Bronchial epithelial cell (primary cell): ENCODE results near the gene MDFIC2. TPM values are rescaled to one million over a fixed set of nuclear protein-coding genes. Genes with fewer than 3 reads are reported as not detected.

Experiments
- DNase-seq: peaks from one replicate; pipeline ENCODE4 v3.0.0-alpha.2; 2010; ENCODE audit warnings: low read depth
- FAIRE-seq: peaks from 2 replicates; lab custom pipeline; 2011; peaks lifted over from hg19 to GRCh38; lab: Jason Lieb, UNC
- H3K27me3 ChIP-seq: 2 replicates; pipeline ENCODE4 v1.5.1; 2011; ENCODE audit warnings: low read length; ENCODE audit not compliant: control insufficient read depth, insufficient read depth
- H3K36me3 ChIP-seq: 2 replicates; pipeline ENCODE4 v1.5.1; 2011; ENCODE audit warnings: low read length; ENCODE audit not compliant: control insufficient read depth, insufficient read depth
- H3K4me3 ChIP-seq: 2 replicates; pipeline ENCODE4 v1.5.1; 2011; ENCODE audit warnings: mild to moderate bottlenecking, low read depth, low read length, control low read depth
- total RNA-seq: library from RNA; depleted of rRNA; stranded (reverse); fragments of >200 nt; gene quantifications from 2 replicates; pipeline ENCODE4 v1.2.1, GENCODE V29; 2014
- TF ChIP-seq, protein P1 (sequence below): IDR thresholded peaks from 2 replicates; pipeline ENCODE4 v1.5.1; 2011; ENCODE audit warnings: mild to moderate bottlenecking, moderate library complexity, low read length, control low read depth, inconsistent platforms; ENCODE audit not compliant: insufficient read depth, severe bottlenecking

Gene MDFIC2
- total RNA-seq, 1 donor from 2014 or later: not detected

DNA sequence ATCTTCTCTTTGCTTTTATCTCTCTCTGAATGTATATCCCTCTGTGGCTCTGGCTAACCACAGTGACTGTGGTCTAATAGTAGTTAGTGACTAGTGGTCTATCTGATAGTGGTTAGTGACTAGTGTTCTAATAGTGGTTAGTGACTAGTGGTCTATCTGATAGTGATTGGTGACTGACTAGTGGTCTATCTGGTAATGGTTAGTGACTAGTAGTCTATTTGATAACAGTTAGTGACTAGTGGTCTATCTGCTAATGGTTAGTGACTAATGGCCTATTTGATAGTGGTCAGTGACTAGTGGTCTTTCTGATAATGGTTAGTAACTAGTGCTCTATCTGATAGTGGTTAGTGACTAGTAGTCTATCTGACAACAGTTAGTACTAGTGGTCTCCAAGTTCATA lies 110.5 kb downstream of the MDFIC2 start:
- no peak for FAIRE-seq
- Histone ChIP-seq H3K36me3 (no peaks in the 10 kb centered on the region), H3K27me3 (no peaks in the 10 kb centered on the region), H3K4me3 (no peak overlapping the region)
- TF ChIP-seq, protein P1, sequence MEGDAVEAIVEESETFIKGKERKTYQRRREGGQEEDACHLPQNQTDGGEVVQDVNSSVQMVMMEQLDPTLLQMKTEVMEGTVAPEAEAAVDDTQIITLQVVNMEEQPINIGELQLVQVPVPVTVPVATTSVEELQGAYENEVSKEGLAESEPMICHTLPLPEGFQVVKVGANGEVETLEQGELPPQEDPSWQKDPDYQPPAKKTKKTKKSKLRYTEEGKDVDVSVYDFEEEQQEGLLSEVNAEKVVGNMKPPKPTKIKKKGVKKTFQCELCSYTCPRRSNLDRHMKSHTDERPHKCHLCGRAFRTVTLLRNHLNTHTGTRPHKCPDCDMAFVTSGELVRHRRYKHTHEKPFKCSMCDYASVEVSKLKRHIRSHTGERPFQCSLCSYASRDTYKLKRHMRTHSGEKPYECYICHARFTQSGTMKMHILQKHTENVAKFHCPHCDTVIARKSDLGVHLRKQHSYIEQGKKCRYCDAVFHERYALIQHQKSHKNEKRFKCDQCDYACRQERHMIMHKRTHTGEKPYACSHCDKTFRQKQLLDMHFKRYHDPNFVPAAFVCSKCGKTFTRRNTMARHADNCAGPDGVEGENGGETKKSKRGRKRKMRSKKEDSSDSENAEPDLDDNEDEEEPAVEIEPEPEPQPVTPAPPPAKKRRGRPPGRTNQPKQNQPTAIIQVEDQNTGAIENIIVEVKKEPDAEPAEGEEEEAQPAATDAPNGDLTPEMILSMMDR: no peak
- DNase-seq: no peak

DNA sequence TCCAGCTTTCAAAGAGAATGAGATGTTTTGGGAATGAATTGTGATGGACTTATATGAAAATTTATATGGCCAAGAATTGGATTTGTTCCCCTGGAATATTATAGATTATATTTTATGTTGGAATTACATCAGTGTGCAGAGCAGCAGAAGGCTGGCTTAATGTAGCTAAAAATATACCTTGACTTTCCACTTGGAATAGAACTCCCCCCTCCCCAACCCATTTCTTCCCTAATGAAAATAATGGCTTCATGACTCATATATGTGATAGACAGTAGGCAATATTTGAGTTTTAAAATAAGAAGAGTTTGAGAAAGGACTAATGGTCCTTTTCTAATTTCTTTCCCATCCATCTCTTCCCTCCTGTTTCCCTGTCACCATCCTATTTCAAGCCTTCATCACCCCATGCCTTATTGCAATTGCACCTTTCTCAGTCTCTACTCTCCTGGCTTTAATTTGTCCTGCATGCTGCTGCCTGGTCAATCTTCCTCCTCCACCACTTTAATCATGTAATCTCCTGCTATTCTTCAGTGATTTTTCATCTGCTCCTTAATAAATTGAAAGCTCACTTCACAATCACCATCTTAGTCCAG lies 122.5 kb downstream of the MDFIC2 start:
- Histone ChIP-seq H3K27me3 (no peaks in the 10 kb centered on the region), H3K4me3 (no peak overlapping the region), H3K36me3 (no peaks in the 10 kb centered on the region)
- DNase-seq (no peak), FAIRE-seq (no peak)
- TF ChIP-seq, protein P1: no peak

DNA sequence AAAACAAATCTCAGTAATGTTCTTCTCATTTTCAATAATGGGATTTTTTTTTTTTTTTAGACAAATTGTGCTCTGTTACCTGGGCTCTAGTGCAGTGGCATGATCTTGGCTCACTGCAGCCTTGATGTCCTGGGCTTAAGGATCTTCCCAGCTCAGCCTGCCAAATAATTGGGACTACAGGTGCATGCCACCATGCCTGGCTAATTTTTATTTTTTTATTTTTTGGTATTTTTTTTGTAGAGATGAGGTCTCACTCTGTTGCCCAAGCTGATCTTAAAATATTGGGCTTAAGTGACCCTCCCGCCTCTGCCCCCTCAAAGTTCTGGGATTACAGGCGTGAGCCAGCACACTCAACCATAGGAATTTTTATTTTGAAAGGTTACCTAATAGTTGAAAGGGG lies 126.2 kb downstream of the MDFIC2 start:
- Histone ChIP-seq H3K36me3 (no peaks in the 10 kb centered on the region), H3K27me3 (no peaks in the 10 kb centered on the region), H3K4me3 (no peak overlapping the region)
- DNase-seq (no peak), FAIRE-seq (no peak)
- TF ChIP-seq, protein P1: no peak

DNA sequence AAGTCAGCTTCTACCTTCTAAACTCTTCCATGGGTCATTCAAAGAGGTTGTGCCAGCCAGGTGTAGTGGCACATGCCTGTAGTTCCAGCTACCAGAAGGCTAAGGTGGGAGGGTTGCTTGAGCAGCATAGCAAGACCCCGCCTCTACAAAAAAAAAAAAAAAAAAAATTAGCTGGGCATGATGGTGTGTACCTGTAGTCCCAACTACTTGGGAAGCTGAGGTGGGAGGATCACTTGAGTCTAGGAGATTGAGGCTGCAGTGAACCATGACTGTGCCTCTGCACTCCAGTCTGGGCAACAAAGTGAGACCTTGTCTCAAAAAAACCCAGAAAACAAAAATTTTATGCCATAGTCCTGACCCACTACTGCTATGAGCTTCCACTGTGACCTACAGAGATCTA lies 126.8 kb downstream of the MDFIC2 start:
- TF ChIP-seq, protein P1: no peak
- DNase-seq (no peak), FAIRE-seq (no peak)
- Histone ChIP-seq H3K27me3 (no peaks in the 10 kb centered on the region), H3K36me3 (no peaks in the 10 kb centered on the region), H3K4me3 (no peak overlapping the region)

DNA sequence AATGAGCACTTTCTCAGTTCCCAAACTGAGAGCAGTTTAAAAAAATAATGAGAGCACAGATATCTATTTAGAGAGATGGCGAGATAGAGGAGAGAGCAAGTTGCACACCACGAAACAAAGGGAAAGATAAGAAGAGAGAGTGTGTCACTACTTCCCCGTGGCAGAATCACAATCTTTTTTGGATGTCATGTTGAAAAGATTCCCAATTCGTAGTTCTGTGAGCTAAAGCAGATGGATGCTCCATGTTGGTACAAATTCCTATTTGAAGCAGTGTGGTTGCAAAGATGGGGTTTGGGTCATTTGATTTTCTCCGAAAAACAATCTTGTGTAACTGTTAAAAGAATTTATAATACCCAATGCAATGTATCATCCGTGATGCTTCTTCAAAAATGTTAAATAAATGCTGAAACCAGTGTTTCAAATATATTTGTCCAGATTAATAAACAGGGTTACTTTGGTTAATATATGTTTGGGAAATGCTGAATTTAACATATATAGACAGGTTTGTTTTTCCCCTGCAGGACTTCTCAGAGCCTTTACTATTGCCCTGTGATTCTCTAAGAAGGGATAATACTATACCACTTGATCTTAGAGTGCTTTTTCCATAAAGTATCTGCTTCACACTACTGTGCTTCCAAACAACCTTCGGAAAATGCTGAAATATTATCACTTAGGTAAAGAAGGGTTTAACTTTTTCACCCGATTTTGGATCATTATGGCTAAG lies 128.5 kb downstream of the MDFIC2 start:
- no peak for DNase-seq
- H3K4me3 ChIP-seq: no peak overlapping the region
- no peaks in the 10 kb centered on the region for H3K36me3 ChIP-seq
- FAIRE-seq: no peak
- no peaks in the 10 kb centered on the region for H3K27me3 ChIP-seq
- TF ChIP-seq, protein P1: no peak

DNA sequence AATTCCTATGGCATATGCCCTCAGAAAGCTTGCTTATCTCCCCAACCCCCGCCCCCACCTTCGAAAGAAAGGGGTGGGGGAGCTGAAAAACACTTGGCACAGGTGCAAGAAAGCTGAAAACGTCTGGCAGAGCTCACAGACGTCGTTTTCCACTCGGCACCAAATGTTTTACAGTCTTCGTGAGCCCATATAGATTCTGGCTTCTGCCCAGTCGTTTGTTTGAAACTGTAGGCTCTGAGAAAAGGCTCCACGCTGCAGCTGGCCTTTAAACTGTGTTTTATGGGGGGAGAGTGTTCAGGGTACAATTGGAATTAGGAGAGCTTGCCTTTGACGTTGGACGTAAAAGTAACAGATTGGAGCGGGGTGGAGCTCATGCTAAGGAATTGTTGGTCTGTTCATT lies 130.3 kb downstream of the MDFIC2 start:
- TF ChIP-seq, protein P1: no peak
- Histone ChIP-seq H3K27me3 (no peaks in the 10 kb centered on the region), H3K4me3 (no peak overlapping the region), H3K36me3 (no peaks in the 10 kb centered on the region)
- DNase-seq: no peak
- no peak for FAIRE-seq
